ENCODE measurements around the gene ZNF805.
"Not testable (repeated sequence)": the region's sequence is repeated elsewhere in the genome, so short reads cannot be mapped to it uniquely, and the experiment has no call there.

ZNF805 gene

DNA sequence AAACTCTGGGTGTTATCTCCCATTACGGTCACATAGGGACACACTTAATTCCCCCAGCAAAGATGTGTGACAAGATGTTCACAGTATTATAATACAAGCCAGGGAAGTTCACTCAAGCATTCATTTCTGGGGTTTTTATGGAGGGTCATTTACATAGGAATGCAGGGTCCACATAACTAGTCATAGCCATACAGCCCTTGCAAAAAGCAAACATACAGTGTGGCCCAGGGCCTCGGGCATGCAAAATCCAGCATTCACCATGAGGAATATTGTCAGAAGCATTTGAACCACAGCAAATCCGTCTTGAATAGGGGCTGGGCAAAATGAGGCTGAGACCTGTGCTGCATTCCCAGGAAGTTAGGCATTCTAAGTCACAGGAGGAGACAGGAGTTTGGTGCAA is 26.9 kb downstream of the ZNF805 start:
- no peak overlapping the region for H3K27ac ChIP-seq
- no peak for TF ChIP-seq ZFX (IDR thresholded peaks at IDR 0.05; ENCODE audit: borderline replicate concordance)
- TF ChIP-seq, protein P1, sequence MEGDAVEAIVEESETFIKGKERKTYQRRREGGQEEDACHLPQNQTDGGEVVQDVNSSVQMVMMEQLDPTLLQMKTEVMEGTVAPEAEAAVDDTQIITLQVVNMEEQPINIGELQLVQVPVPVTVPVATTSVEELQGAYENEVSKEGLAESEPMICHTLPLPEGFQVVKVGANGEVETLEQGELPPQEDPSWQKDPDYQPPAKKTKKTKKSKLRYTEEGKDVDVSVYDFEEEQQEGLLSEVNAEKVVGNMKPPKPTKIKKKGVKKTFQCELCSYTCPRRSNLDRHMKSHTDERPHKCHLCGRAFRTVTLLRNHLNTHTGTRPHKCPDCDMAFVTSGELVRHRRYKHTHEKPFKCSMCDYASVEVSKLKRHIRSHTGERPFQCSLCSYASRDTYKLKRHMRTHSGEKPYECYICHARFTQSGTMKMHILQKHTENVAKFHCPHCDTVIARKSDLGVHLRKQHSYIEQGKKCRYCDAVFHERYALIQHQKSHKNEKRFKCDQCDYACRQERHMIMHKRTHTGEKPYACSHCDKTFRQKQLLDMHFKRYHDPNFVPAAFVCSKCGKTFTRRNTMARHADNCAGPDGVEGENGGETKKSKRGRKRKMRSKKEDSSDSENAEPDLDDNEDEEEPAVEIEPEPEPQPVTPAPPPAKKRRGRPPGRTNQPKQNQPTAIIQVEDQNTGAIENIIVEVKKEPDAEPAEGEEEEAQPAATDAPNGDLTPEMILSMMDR (IDR thresholded peaks at IDR 0.05), result no peak

DNA sequence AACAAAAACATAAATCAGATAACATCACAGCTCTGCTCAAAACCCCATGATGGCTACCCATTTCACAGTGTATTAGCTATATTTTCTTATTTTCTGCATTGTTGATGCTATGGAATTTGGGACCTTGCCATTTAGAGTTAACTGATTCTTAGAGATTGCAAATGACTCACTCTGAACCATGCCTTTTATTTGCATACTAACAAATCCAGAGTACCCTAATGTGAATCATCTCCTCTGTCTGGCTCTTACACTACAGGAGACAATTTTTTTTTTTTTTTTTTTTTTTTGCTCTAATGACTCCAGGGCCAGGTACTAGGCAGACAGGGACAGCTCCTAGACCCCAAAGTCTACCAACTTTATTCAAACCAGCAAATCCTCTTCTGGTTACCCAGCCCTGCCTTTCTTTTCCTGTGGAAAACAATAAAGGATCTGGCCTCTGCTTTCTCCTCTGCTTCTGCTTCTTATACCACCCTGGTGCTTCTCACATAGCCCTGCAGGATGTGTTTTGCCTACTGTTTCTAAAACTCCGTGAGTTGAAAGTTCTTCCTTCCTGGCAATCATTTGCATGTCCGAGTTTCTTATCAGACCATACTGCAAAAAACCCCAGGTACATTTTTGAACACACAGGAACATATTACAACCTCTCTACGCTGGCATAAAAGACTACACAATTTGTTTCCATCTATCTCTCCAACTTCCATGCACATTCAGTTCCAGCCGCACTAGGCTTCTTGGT is 29.3 kb downstream of the ZNF805 start:
- H3K27ac ChIP-seq, result no peak overlapping the region
- no peak for TF ChIP-seq ZFX (IDR thresholded peaks at IDR 0.05; ENCODE audit: borderline replicate concordance)
- TF ChIP-seq, protein P1 (IDR thresholded peaks at IDR 0.05), result no peak

DNA sequence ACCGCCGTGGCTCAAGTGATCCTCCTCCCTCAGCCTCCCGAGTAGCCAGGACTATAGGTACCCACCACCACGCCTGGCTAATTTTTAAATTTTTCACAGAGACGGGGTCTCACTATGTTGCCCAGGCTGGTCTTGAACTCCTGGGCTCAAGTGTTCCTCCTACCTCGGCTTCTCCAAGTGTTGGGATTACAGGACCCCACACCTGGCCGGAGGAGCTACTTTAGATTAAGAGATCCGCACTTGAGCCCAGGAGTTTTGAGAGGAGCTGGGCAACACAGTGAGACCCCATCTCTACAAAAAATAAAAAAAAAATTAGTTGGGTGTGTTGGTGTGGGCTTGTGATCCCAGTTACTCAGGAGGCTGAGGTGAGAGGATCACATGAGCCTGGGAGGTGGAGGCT is 30.8 kb downstream of the ZNF805 start:
- H3K27ac ChIP-seq, result no peak overlapping the region
- TF ChIP-seq, protein P1 (IDR thresholded peaks at IDR 0.05), result no peak
- TF ChIP-seq ZFX (IDR thresholded peaks at IDR 0.05; ENCODE audit: borderline replicate concordance), result no peak

DNA sequence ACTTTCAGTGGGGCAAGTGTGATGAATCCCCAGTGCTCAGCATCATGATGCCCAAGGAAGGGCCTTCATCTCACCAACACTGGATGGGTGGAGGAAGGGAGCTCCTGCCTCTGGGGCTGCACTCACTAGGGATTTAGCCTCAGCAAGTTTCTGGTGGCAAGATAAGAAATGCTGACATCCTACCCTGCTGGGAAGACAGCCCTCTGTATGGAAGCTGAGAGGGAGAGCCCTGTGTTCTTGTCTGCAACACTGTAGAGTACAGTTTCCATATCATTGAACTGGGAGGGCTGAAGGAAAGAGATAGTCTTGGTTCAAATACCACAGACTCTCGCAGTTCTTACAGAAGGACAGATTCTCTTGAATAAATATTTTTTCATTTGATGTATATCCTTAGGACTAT is 32.6 kb downstream of the ZNF805 start:
- H3K27ac ChIP-seq, result no peak overlapping the region
- TF ChIP-seq ZFX (IDR thresholded peaks at IDR 0.05; ENCODE audit: borderline replicate concordance), result no peak
- TF ChIP-seq, protein P1 (IDR thresholded peaks at IDR 0.05), result no peak

DNA sequence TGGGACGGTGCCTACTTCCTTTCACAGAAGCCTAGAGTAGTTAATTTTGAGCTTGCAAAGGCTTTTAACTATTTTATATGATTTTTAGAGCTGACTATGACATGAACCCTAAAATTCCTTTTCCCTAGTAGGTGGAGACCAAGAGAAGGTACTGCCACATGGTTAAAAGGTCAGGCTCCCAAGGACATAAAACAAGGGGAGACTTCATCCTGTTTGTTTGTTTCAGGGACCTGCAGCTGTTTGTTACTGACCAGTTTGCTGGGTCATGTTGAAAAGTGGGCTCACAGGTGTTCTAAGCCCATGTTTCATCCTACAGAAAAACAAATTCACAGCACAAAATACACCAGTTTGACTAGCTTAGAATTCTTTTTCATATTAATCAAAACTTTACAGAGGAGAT is 36.0 kb downstream of the ZNF805 start:
- H3K27ac ChIP-seq, result no peak overlapping the region
- TF ChIP-seq, protein P1 (IDR thresholded peaks at IDR 0.05), result no peak
- TF ChIP-seq ZFX (IDR thresholded peaks at IDR 0.05; ENCODE audit: borderline replicate concordance), result no peak

DNA sequence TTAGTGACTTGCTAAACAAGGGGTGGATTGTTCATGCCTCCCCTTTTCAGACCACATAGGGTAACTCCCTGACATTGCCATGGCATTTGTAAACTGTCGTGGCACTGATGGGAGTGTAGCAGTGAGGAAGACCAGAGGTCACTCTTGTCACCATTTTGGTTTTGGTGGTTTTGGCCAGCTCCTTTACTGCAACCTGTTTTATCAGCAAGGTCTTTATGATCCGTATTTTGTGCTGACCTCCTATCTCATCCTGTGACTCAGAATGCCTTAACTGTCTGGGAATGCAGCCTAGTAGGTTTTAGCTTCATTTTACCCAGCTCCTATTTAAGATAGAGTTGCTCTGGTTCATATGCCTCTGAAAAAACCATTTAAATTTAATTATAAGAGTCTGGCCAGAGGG is 38.0 kb downstream of the ZNF805 start:
- H3K27ac ChIP-seq, result not testable (repeated sequence)

DNA sequence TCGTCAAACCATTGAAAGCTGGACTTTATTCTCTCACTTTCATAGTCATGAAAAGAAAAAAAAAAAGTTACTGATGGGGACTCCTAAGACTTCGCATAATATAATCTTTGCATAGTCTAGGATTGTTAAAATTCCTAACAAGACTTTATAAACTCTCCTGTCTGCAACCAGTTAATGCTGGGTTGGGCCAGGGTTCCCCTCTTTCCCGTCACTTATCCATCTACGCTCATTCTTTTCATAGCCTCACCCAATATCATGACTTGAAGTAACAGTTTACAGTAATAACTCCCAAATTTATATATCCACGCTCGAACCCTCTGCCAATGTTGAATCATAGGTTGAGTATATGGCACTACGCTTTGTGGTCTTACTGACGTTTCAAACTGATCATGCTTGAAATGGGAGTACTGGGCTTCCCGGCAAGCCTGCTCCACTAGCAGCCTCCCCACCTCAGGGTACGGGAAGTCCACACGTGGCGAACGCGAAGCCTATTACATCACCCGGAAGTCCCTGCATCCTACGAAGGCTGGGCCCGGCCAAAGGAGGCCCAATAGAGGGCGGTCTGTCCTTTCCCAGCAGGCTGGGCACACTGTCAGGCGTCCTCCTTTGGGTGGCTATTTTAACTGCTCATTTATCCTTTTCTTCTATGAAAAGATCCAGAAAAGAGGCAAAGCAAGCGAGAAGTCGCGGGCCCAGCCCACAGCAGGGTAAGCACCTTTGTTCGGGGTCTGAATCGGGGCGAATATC is 39.2 kb downstream of the ZNF805 start:
- peak overlapping the region; percentile 95 for H3K27ac ChIP-seq
- TF ChIP-seq ZFX (IDR thresholded peaks at IDR 0.05; ENCODE audit: borderline replicate concordance), result no peak
- TF ChIP-seq, protein P1 (IDR thresholded peaks at IDR 0.05), result peak; percentile 55
